Osteocyte (in vitro differentiated cells): Measurements from ENCODE around the gene CTCFL. TPM values are rescaled to one million over a fixed set of nuclear protein-coding genes. Genes with fewer than 3 reads are reported as not detected.

ENCODE experiments used
- DNase-seq: peaks from one replicate; pipeline ENCODE4 v3.0.0; 2021; ENCODE audit warnings: mixed read lengths; ENCODE audit not compliant: unreplicated experiment; ENCODE audit errors: extremely low spot score
- H3K27ac Mint-ChIP-seq: one replicate; pipeline ENCODE4 v1.8.0; 2021; ENCODE audit warnings: mild to moderate bottlenecking, mixed read lengths; ENCODE audit not compliant: unreplicated experiment
- H3K27me3 Mint-ChIP-seq: one replicate; pipeline ENCODE4 v1.8.0; 2021; ENCODE audit warnings: mixed read lengths; ENCODE audit not compliant: unreplicated experiment
- H3K36me3 Mint-ChIP-seq: one replicate; pipeline ENCODE4 v1.8.0; 2021; ENCODE audit warnings: mixed read lengths; ENCODE audit not compliant: unreplicated experiment
- H3K4me1 Mint-ChIP-seq: one replicate; pipeline ENCODE4 v1.8.0; 2021; ENCODE audit warnings: mixed read lengths; ENCODE audit not compliant: unreplicated experiment
- H3K4me3 Mint-ChIP-seq: one replicate; pipeline ENCODE4 v1.8.0; 2021; ENCODE audit warnings: mild to moderate bottlenecking, moderate library complexity, mixed read lengths; ENCODE audit not compliant: unreplicated experiment
- H3K9me3 Mint-ChIP-seq: one replicate; pipeline ENCODE4 v1.8.0; 2021; ENCODE audit warnings: mixed read lengths; ENCODE audit not compliant: unreplicated experiment
- CTCF ChIP-seq: fragments of 200-600 bp; sonication (generic); IDR thresholded peaks from 2 replicates; pipeline ENCODE4 v1.5.0; 2021; ENCODE audit warnings: antibody characterized with exemption, mild to moderate bottlenecking, moderate library complexity
- total RNA-seq: library from RNA; stranded (reverse); gene quantifications from 2 replicates; pipeline ENCODE4 v1.2.1, GENCODE V29; 2021

CTCFL gene
- total RNA-seq, 1 donor from 2014 or later: not detected

GRCh38 chr20:57504411-57504810 lies 20.5 kb downstream of the CTCFL start:
- peaks cover 76% of the 10 kb centered on the region for H3K4me1 Mint-ChIP-seq
- H3K27me3 Mint-ChIP-seq: no peaks in the 10 kb centered on the region
- TF ChIP-seq CTCF: no peak
- no peaks in the 10 kb centered on the region for H3K36me3 Mint-ChIP-seq
- peak; percentile 42 for DNase-seq
- no peak overlapping the region for H3K4me3 Mint-ChIP-seq
- H3K9me3 Mint-ChIP-seq: no peaks in the 10 kb centered on the region
- no peak overlapping the region for H3K27ac Mint-ChIP-seq

DNA sequence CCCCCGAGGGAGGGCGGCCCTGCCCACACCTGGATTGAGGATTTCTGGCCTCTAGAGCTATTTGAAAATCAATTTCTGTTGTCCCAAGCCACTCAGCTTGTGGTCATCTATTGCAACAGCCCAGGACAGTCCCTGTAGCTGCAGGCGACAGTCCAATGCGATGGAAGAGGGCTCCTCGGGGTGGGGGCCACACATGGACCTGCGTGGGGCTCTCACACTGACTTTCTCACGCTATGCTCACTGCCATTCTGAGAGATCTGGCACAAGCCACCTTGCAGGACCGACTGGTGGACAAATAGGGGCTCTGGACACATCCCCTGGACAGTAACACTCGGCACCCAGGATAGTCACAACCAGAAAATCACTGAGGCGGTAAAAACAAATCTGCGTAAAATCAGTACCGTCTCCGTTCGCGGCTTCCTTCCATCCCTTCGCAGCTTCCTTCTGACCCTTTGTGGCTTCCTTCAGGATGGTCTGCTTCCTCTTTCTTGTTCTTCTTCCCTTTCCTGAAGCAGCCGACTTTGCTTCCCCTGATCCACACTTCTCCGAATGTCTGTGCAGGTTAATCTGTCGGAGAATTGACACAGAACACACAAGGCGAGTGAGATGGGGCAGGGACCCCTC lies 21.8 kb downstream of the CTCFL start:
- DNase-seq: peak; percentile 70
- H3K27ac Mint-ChIP-seq: no peak overlapping the region
- H3K36me3 Mint-ChIP-seq: no peaks in the 10 kb centered on the region
- peaks cover 78% of the 10 kb centered on the region for H3K4me1 Mint-ChIP-seq
- no peak for TF ChIP-seq CTCF
- no peaks in the 10 kb centered on the region for H3K27me3 Mint-ChIP-seq
- H3K9me3 Mint-ChIP-seq: no peaks in the 10 kb centered on the region
- H3K4me3 Mint-ChIP-seq: no peak overlapping the region

DNA sequence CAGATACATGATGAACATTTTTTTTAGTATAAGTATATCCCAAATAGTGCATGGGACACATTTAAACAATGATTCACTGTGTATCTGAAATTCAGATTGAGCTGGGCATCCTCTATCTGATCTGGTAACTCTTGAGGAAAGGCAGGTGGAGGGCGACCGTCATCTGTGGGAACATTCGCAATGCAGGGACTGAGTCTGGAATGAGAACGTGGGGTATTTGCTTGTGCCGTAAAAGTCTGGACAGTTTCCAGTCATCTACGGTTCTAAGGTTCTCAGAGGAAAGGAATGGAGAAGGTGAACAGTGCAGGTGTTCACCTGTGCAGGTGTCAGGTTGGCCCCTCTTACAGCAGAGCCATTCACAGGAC lies 22.6 kb downstream of the CTCFL start:
- H3K36me3 Mint-ChIP-seq: no peaks in the 10 kb centered on the region
- H3K4me3 Mint-ChIP-seq: no peak overlapping the region
- H3K27me3 Mint-ChIP-seq: no peaks in the 10 kb centered on the region
- H3K27ac Mint-ChIP-seq: peak overlapping the region; percentile 95
- H3K4me1 Mint-ChIP-seq: peaks cover 74% of the 10 kb centered on the region
- H3K9me3 Mint-ChIP-seq: no peaks in the 10 kb centered on the region
- DNase-seq: peak; percentile 56
- TF ChIP-seq CTCF: no peak

DNA sequence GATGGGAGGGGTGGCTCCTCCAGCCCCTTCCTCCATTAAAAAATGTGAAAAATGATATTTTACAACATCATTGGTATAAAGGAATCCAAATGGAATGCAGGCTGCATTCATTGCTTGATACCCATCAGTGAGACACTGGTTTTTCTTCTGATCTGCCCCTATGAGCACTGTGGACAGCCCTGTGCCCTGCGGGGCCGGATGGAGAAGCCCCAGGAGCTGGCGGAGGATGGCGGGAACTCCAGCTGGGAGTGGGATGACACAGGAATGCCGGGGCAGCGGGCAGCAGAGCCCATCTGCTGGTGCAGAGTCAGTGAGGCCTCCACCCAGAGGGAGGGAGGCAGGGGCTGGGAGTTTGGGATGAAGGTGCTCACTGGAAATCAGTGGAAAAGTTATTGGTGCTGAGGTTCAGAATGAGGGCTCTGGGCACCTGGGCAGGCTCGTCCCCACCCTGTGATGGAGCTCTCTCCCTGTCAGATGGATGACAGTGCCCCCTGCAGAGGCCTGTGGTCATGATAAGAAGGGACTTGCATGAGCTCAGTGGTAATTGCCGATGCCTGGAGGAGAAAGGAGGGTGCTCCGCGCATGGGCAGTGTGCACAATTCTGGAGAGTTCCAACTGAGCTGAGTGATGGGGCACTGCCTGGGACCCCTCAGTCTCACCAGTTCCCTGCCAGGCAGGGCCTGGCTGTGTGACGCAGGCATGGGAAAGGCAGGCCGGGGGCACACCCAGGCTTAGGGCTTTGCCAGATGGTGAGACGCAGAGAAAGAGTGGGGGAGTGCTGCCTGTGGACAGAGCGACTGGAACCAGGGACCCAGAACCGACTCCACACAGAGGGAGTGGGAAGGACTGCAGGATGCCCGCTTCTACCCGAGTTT lies 23.2 kb downstream of the CTCFL start:
- Mint-ChIP-seq H3K27ac (peak overlapping the region; percentile 95), H3K36me3 (no peaks in the 10 kb centered on the region), H3K27me3 (no peaks in the 10 kb centered on the region), H3K4me3 (peak overlapping the region; percentile 47), H3K9me3 (no peaks in the 10 kb centered on the region), H3K4me1 (peaks cover 68% of the 10 kb centered on the region)
- TF ChIP-seq CTCF: peak; percentile 9
- peak; percentile 94 for DNase-seq

DNA sequence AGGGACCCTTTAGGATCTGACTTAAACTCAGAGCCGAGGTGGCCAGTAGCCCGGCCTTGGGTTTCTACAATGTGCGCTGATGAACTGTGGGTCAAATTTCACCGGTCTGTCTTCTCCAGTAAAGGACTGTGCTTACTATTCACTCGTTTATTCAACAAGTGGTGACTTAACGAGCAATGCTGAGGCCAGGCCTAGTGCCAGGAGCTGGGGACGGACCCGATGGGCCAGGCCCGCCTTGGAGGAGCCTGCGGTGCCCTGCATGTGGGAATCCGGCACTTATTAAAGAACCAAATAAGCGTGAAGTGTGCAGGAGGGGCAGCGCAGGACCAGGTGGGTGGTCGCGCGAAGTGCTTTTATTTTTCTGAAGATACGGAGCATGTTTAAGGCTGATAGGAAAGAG lies 24.0 kb downstream of the CTCFL start:
- H3K27ac Mint-ChIP-seq: peak overlapping the region; percentile 95
- peak overlapping the region; percentile 47 for H3K4me3 Mint-ChIP-seq
- no peaks in the 10 kb centered on the region for H3K9me3 Mint-ChIP-seq
- no peaks in the 10 kb centered on the region for H3K27me3 Mint-ChIP-seq
- H3K36me3 Mint-ChIP-seq: no peaks in the 10 kb centered on the region
- H3K4me1 Mint-ChIP-seq: peaks cover 60% of the 10 kb centered on the region
- DNase-seq: no peak
- TF ChIP-seq CTCF: no peak
